OCI-LY3 (cell line): ENCODE measurements around the gene TMEM255B.

Experiments
- H2AFZ ChIP-seq: fragments of 200-600, 300-600 bp; shearing (Covaris generic); 2 replicates; pipeline ENCODE4 v1.6.0; 2014; ENCODE audit warnings: antibody characterized with exemption, low read depth, low read length
- H3K27ac ChIP-seq: fragments of 200-600, 300-600 bp; sonication (generic); 2 replicates; pipeline ENCODE4 v1.5.1; 2014; ENCODE audit warnings: mild to moderate bottlenecking, low read length, moderate library complexity, mixed read lengths
- H3K27me3 ChIP-seq: fragments of 200-600, 300-600 bp; sonication (generic); 2 replicates; pipeline ENCODE4 v1.6.1; 2014; ENCODE audit warnings: low read depth, low read length, mixed read lengths
- H3K36me3 ChIP-seq: fragments of 200-600, 300-600 bp; sonication (generic); replicated peaks from 2 replicates; pipeline ENCODE3; 2014; ENCODE audit warnings: low read depth, low read length, mixed read lengths
- H3K4me1 ChIP-seq: fragments of 300-600, 200-600 bp; sonication (generic); 2 replicates; pipeline ENCODE4 v1.6.1; 2014; ENCODE audit warnings: low read length, mixed read lengths
- H3K4me2 ChIP-seq: fragments of 200-600, 300-600 bp; sonication (generic); 2 replicates; pipeline ENCODE4 v1.6.1; 2014; ENCODE audit warnings: low read length, mixed read lengths
- H3K4me3 ChIP-seq: fragments of 300-600, 200-600 bp; sonication (generic); 2 replicates; pipeline ENCODE4 v1.5.1; 2014; ENCODE audit warnings: antibody characterized with exemption, mild to moderate bottlenecking, low read length, moderate library complexity
- H3K79me2 ChIP-seq: fragments of 300-600, 200-600 bp; shearing (Covaris generic); 2 replicates; pipeline ENCODE4 v1.6.1; 2014; ENCODE audit warnings: mild to moderate bottlenecking, low read length, mixed read lengths
- H3K9ac ChIP-seq: fragments of 300-600, 200-600 bp; shearing (Covaris generic); 2 replicates; pipeline ENCODE4 v1.6.0; 2014; ENCODE audit warnings: mild to moderate bottlenecking, low read length, moderate library complexity
- H3K9me3 ChIP-seq: fragments of 200-600, 300-600 bp; shearing (Covaris generic); 2 replicates; pipeline ENCODE4 v1.6.1; 2014; ENCODE audit warnings: low read length, mixed read lengths; ENCODE audit not compliant: insufficient read depth
- H4K20me1 ChIP-seq: fragments of 200-600, 300-600 bp; sonication (generic); 2 replicates; pipeline ENCODE4 v1.6.1; 2016; ENCODE audit warnings: low read length, mixed read lengths; ENCODE audit not compliant: insufficient read depth
- EZH2phosphoT487 ChIP-seq: fragments of 200-600 bp; shearing (Covaris generic); IDR thresholded peaks from 2 replicates; pipeline ENCODE4 v1.6.1; 2018; ENCODE audit warnings: antibody characterized with exemption, mixed run types, low read depth
- TF ChIP-seq, protein P1 (sequence below): fragments of 200-600, 300-600 bp; sonication (generic); IDR thresholded peaks from 2 replicates; pipeline ENCODE4 v1.5.1; 2014; ENCODE audit warnings: antibody characterized with exemption, low read length, low read depth

Gene TMEM255B

DNA sequence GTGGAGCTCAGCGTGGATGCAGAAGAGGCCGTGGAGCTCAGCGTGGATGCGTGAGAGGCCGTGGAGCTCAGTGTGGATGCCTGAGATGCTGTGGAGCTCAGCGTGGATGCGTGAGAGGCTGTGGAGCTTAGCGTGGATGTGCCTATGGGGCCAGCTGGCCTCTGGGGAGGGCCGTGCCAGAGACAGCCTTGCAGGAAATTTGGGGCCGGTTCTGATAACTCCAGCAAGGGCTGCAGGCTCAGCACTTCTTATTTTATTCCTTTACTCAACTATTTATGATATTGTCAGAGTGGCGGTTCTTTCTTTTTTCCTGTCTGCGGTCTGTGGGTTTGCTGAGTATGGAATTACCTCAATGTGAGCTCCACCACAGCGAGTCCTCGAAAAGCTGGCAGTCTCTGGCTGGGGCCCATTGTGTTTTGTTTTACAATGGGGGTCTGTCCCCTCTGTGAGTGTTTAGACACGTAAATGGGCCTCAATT is 17.8 kb upstream of the TMEM255B start:
- Histone ChIP-seq H3K36me3 (no peaks in the 10 kb centered on the region), H3K27ac (no peak overlapping the region), H3K27me3 (no peaks in the 10 kb centered on the region), H3K9me3 (no peaks in the 10 kb centered on the region), H3K4me2 (no peak overlapping the region), H3K4me1 (no peaks in the 10 kb centered on the region), H3K79me2 (no peaks in the 10 kb centered on the region), H3K4me3 (no peak overlapping the region), H3K9ac (no peak overlapping the region), H2AFZ (no peak overlapping the region), H4K20me1 (no peaks in the 10 kb centered on the region)
- TF ChIP-seq, protein P1, sequence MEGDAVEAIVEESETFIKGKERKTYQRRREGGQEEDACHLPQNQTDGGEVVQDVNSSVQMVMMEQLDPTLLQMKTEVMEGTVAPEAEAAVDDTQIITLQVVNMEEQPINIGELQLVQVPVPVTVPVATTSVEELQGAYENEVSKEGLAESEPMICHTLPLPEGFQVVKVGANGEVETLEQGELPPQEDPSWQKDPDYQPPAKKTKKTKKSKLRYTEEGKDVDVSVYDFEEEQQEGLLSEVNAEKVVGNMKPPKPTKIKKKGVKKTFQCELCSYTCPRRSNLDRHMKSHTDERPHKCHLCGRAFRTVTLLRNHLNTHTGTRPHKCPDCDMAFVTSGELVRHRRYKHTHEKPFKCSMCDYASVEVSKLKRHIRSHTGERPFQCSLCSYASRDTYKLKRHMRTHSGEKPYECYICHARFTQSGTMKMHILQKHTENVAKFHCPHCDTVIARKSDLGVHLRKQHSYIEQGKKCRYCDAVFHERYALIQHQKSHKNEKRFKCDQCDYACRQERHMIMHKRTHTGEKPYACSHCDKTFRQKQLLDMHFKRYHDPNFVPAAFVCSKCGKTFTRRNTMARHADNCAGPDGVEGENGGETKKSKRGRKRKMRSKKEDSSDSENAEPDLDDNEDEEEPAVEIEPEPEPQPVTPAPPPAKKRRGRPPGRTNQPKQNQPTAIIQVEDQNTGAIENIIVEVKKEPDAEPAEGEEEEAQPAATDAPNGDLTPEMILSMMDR: no peak
- TF ChIP-seq EZH2phosphoT487: no peak

DNA sequence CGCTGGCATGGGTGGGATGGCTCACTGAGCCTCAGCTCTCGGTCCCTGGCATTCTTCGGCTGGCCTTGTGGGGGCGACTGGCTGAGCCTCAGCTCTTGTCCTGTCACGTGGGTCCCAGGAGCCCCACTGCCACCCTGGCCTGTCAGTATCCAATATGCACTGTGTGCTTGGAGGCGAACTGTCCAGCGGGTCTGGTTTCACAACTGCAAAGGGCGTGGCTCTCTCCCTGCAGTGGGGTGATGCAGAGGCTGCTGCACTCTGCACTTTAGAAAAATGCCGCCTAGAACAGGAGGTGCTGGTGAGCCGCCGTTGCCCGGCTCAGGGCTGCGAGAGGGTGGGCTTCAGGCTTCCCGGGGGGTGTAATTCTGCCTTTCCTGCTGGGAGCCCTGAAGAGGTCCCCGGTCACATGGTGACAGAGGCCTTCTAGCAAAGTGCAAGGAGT is 17.0 kb upstream of the TMEM255B start:
- Histone ChIP-seq H3K9ac (no peak overlapping the region), H3K4me1 (no peaks in the 10 kb centered on the region), H3K27me3 (no peaks in the 10 kb centered on the region), H4K20me1 (no peaks in the 10 kb centered on the region), H3K36me3 (no peaks in the 10 kb centered on the region), H3K4me2 (peak overlapping the region; percentile 21; the same call in 1 of the 2 replicates), H2AFZ (0 out of 2 replicates have a peak overlapping the region, but pooled peaks have one; percentile 33), H3K9me3 (no peaks in the 10 kb centered on the region), H3K27ac (no peak overlapping the region), H3K79me2 (no peaks in the 10 kb centered on the region), H3K4me3 (no peak overlapping the region)
- TF ChIP-seq, protein P1: peak; percentile 21
- TF ChIP-seq EZH2phosphoT487: no peak

- H3K4me1 ChIP-seq: no peaks in the 10 kb centered on the region
These were observed 16.4 kb upstream of the TMEM255B start for GRCh38 chr13:113742445-113743120.

More at GRCh38 chr13:113742445-113743120, 16.4 kb upstream of the TMEM255B start:
- Histone ChIP-seq H3K4me2 (peak overlapping the region; percentile 21; the same call in 1 of the 2 replicates), H3K9ac (no peak overlapping the region), H3K4me3 (no peak overlapping the region), H2AFZ (peak overlapping the region; percentile 33; the same call in 1 of the 2 replicates), H3K27ac (no peak overlapping the region), H3K36me3 (no peaks in the 10 kb centered on the region), H4K20me1 (no peaks in the 10 kb centered on the region), H3K27me3 (no peaks in the 10 kb centered on the region), H3K9me3 (no peaks in the 10 kb centered on the region), H3K79me2 (no peaks in the 10 kb centered on the region)
- TF ChIP-seq EZH2phosphoT487: no peak
- TF ChIP-seq, protein P1: no peak
